AG04450 (cell line): ENCODE measurements around the gene TFDP2. TPM values are rescaled to one million over a fixed set of nuclear protein-coding genes. Genes with fewer than 3 reads are reported as not detected.

Experiments
- CTCF ChIA-PET: fragments of 300-600, 350-600 bp; formaldehyde crosslinking; extraction: SDS; loops from one replicate; lab custom pipeline; 2022; ENCODE audit warnings: antibody characterized with exemption, inconsistent platforms; lab: Charles Lee
- POLR2A ChIA-PET: fragments of 350-600 bp; formaldehyde crosslinking; extraction: SDS; loops from one replicate; lab custom pipeline; 2021; ENCODE audit warnings: antibody characterized with exemption, inconsistent platforms; lab: Yijun Ruan, JAX
- DNase-seq: peaks from one replicate; pipeline ENCODE4 v3.0.0-alpha.2; 2011; ENCODE audit warnings: low read depth, low spot score
- H3K27ac ChIP-seq: one replicate; pipeline ENCODE4 v1.5.1; 2012; ENCODE audit warnings: low read depth, low read length, control low read depth
- H3K27me3 ChIP-seq: one replicate; pipeline ENCODE4 v1.6.0; 2012; ENCODE audit warnings: low read length; ENCODE audit not compliant: control insufficient read depth, insufficient read depth
- H3K4me3 ChIP-seq: 2 replicates; pipeline ENCODE4 v1.5.1; 2011; ENCODE audit warnings: mild to moderate bottlenecking, low read depth, low read length, control low read depth
- H3K9me3 ChIP-seq: 2 replicates; pipeline ENCODE4 v1.5.1; 2012; ENCODE audit warnings: low read length; ENCODE audit not compliant: control insufficient read depth, insufficient read depth
- CTCF ChIP-seq: IDR thresholded peaks from 2 replicates; pipeline ENCODE4 v1.5.1; 2011; ENCODE audit warnings: low read depth, low read length, control low read depth, inconsistent platforms
- polyA plus RNA-seq: library from polyadenylated mRNA; depleted of rRNA; stranded (reverse); fragments of >200 nt; gene quantifications from 2 replicates; pipeline ENCODE4 v1.2.3, GENCODE V29; 2011

TFDP2 gene
- polyA plus RNA-seq, 1 experiment: 63.4 TPM

GRCh38 chr3:141960731-141961130 lies 188.6 kb downstream of the TFDP2 start:
- POLR2A ChIA-PET: interaction anchor here (1.3 to 1.5 kb wide), 2 partner anchors 12 to 84 kb away, joined by 4 to 5 read pairs; partner anchors contain the start of gene ATP1B3
- no peak overlapping the region for H3K4me3 ChIP-seq
- peak overlapping the region; percentile 87 for H3K27ac ChIP-seq
- no peaks in the 10 kb centered on the region for H3K27me3 ChIP-seq
- CTCF ChIA-PET: interaction anchor here (2.9 kb wide), 1 partner anchor 222 kb away, joined by 6 read pairs; the partner anchor contains the start of gene RNF7
- TF ChIP-seq CTCF: no peak
- DNase-seq: no peak
- H3K9me3 ChIP-seq: no peaks in the 10 kb centered on the region

- H3K27ac ChIP-seq: peak overlapping the region; percentile 87
- no peak overlapping the region for H3K4me3 ChIP-seq
- no peaks in the 10 kb centered on the region for H3K9me3 ChIP-seq
- H3K27me3 ChIP-seq: no peaks in the 10 kb centered on the region
- ChIA-PET POLR2A (interaction anchor here (1.3 to 1.5 kb wide), 2 partner anchors 11 to 83 kb away, joined by 4 to 5 read pairs; partner anchors contain the start of gene ATP1B3), CTCF (interaction anchor here (0.8 to 2.9 kb wide), 2 partner anchors 36 to 222 kb away, joined by 3 to 6 read pairs; partner anchors contain the start of gene RNF7)
- DNase-seq: no peak
- no peak for TF ChIP-seq CTCF
Observed at GRCh38 chr3:141959589-141960554, 189.5 kb downstream of the TFDP2 start.

GRCh38 chr3:141955175-141955574 lies 194.2 kb downstream of the TFDP2 start:
- no peak for TF ChIP-seq CTCF
- no peak for DNase-seq
- Histone ChIP-seq H3K27ac (no peak overlapping the region), H3K9me3 (no peaks in the 10 kb centered on the region), H3K4me3 (no peak overlapping the region), H3K27me3 (no peaks in the 10 kb centered on the region)
- ChIA-PET POLR2A (no interaction called here), CTCF (interaction anchor here (0.7 to 1.0 kb wide), 2 partner anchors 80 to 217 kb away, joined by 4 to 6 read pairs; partner anchors contain the start of gene RNF7)

GRCh38 chr3:141952611-141953010 lies 196.7 kb downstream of the TFDP2 start:
- POLR2A ChIA-PET: no interaction called here
- H3K27me3 ChIP-seq: no peaks in the 10 kb centered on the region
- no peaks in the 10 kb centered on the region for H3K9me3 ChIP-seq
- H3K4me3 ChIP-seq: no peak overlapping the region
- no peak for TF ChIP-seq CTCF
- no peak for DNase-seq
- H3K27ac ChIP-seq: no peak overlapping the region
- CTCF ChIA-PET: no interaction called here
